Measurements from ENCODE around the gene NME5.
"Not testable (repeated sequence)": the region's sequence is repeated elsewhere in the genome, so short reads cannot be mapped to it uniquely, and the experiment has no call there.

NME5 gene

DNA sequence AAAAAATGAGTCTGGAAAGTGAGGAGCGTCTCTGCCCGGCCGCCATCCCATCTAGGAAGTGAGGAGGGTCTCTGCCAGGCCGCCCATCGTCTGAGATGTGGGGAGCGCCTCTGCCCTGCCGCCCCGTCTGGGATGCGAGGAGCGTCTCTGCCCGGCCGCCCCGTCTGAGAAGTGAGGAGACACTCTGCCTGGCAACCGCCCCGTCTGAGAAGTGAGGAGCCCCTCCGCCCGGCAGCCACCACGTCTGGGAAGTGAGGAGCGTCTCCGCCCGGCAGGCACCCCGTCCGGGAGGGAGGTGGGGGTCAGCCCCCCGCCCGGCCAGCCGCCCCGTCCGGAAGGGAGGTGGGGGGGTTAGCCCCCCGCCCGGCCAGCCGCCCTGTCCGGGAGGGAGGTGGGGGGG lies 69.2 kb downstream of the NME5 start:
- not testable (repeated sequence) for DNase-seq

DNA sequence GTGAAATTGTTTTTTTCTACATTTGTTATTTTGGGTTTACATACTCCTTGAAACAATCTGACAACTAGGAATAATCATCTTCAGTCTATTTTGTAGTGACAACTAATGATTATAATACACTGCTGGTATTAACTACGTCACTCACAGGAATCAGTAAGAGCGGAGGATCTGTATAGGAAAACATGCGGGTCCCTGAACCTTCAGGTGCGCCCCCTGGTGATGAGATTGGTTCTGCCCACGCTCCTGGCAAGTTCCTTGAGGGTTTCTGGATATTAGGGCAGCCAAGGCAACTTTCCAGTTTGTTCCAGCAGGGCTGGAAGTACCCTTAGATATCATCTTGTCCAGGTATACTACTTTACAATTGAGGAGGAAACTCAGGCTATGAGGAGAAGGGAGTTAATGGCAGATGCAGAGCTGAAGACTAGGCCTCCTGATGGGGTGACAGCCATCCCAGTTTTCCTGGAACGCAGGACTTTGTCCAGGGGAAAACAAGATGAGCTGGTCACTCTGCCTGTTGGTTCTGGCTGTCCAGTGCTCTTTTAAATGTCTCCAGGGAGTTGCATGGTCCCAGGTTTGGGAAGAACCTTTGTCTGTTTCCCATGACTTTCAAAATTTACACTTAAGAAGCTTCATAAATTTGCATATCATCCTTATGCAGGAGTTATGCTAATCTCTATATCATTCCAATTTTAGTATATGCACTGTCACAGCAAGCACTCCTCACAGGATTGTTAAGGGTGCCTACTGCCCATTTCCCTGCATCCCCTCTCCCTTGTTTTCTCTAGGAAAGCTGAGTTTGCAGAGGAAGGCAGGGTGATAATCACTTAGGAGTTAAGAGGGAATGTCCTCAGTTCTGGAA lies 70.3 kb downstream of the NME5 start:
- DNase-seq: peak; percentile 70

DNA sequence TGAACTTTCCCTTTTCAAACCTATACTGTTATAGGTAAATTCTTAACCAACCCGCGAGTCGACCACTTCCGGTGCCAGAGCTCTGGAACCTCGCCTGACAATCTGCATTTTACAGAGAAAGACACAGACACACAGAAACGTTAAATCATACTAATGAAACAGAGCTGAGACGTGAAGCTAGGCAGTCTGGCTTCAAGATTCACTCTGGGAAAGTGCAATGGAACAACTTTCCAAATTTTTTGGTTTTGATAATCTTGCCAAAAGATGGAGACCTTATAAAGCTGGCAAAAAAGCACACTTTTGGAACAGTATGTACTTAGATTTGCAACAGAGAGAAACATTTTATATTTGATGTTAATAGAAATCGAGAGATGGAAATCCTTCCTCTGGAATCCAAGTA lies 71.3 kb downstream of the NME5 start:
- no peak for DNase-seq
